Measurements from ENCODE around the gene AKAP8L.

GRCh38 chr19:15401397-15401710, 17.4 kb downstream of the AKAP8L start:
- TF ChIP-seq POLR2A (IDR thresholded peaks at IDR 0.05) (no peak), CTCF (IDR thresholded peaks at IDR 0.05) (no peak)

Data from heart left ventricle (tissue), 13 donors.